Mesothelial cell of epicardium (in vitro differentiated cells): ENCODE results near the gene NUPR1. TPM values are rescaled to one million over a fixed set of nuclear protein-coding genes. Genes with fewer than 3 reads are reported as not detected.

Source experiments
- DNase-seq, 2 experiments: peaks; one replicate each; pipeline ENCODE4 v3.0.0; 2021; ENCODE audit warnings: low spot score in 2 of 2; ENCODE audit not compliant: unreplicated experiment in 2 of 2
- H3K27ac Mint-ChIP-seq: 2 replicates; pipeline ENCODE4 v1.8.0; 2021; ENCODE audit warnings: mixed read lengths
- H3K27me3 Mint-ChIP-seq: 2 replicates; pipeline ENCODE4 v1.8.0; 2021; ENCODE audit warnings: low read depth, mixed read lengths
- H3K36me3 Mint-ChIP-seq: 2 replicates; pipeline ENCODE4 v1.8.0; 2021; ENCODE audit warnings: mixed read lengths
- H3K4me1 Mint-ChIP-seq: 2 replicates; pipeline ENCODE4 v1.8.0; 2021; ENCODE audit warnings: mixed read lengths
- H3K4me3 Mint-ChIP-seq: 2 replicates; pipeline ENCODE4 v1.8.0; 2021; ENCODE audit warnings: mild to moderate bottlenecking, moderate library complexity, mixed read lengths
- H3K9me3 Mint-ChIP-seq: 2 replicates; pipeline ENCODE4 v1.8.0; 2021; ENCODE audit warnings: mixed read lengths
- total RNA-seq: library from RNA; stranded (reverse); gene quantifications from 3 replicates; pipeline ENCODE4 v1.2.1, GENCODE V29; 2021
- TF ChIP-seq, protein P1 (sequence below): fragments of 200-600 bp; sonication (generic); IDR thresholded peaks from one replicate; pipeline ENCODE4 v1.5.0; 2021; ENCODE audit warnings: antibody characterized with exemption; ENCODE audit not compliant: unreplicated experiment

NUPR1 gene
- total RNA-seq, 1 donor from 2014 or later, result 12.3 TPM

DNA sequence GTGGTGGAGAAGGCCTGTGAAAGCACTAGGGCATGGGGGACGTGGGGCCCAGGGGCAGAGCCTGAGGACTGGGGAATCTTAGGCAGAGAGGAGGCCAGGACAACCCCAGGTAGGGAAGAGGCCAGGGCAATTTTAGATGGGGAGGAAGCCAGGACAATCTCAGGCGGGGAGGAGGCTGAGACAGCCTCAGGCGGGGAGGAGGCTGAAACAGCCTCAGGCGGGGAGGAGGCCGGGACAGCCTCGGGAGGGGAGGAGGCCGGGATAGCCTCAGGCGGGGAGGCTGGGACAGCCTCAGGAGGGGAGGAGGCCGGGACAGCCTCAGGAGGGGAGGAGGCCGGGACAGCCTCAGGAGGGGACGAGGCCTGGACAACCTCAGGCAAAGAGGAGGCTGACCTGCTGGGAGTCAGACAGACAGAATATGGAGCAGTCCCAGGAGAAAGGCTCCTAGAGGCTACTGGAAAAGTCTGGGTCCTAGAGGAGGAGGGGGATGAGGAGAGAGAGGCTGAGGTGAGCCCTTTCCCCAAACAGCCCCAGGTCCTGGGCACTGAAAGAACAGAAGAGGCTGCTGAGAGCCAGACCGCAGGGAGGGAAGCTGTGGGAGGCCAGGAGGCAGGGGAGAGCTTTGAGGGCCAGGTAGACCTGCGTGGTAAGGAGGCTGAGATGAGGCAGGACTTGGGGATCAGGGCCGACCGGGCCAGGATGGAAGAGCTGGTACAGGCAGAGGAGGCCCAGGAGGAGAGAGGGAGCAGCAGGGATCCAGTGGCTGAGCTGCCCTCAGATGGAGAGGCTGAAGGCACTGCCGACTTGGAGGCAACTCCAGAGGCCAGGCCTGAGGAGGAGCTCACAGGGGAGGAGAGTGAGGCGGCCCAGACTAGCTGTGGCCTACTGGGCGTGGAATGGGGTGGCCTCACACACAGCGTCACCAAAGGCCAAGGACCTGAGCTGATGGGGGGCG is 42.7 kb downstream of the NUPR1 start:
- Mint-ChIP-seq H3K27ac (no peak overlapping the region), H3K4me1 (no peaks in the 10 kb centered on the region), H3K9me3 (no peaks in the 10 kb centered on the region), H3K36me3 (no peaks in the 10 kb centered on the region), H3K27me3 (no peaks in the 10 kb centered on the region), H3K4me3 (no peak overlapping the region)
- TF ChIP-seq, protein P1, sequence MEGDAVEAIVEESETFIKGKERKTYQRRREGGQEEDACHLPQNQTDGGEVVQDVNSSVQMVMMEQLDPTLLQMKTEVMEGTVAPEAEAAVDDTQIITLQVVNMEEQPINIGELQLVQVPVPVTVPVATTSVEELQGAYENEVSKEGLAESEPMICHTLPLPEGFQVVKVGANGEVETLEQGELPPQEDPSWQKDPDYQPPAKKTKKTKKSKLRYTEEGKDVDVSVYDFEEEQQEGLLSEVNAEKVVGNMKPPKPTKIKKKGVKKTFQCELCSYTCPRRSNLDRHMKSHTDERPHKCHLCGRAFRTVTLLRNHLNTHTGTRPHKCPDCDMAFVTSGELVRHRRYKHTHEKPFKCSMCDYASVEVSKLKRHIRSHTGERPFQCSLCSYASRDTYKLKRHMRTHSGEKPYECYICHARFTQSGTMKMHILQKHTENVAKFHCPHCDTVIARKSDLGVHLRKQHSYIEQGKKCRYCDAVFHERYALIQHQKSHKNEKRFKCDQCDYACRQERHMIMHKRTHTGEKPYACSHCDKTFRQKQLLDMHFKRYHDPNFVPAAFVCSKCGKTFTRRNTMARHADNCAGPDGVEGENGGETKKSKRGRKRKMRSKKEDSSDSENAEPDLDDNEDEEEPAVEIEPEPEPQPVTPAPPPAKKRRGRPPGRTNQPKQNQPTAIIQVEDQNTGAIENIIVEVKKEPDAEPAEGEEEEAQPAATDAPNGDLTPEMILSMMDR, result no peak
- no peak for DNase-seq

DNA sequence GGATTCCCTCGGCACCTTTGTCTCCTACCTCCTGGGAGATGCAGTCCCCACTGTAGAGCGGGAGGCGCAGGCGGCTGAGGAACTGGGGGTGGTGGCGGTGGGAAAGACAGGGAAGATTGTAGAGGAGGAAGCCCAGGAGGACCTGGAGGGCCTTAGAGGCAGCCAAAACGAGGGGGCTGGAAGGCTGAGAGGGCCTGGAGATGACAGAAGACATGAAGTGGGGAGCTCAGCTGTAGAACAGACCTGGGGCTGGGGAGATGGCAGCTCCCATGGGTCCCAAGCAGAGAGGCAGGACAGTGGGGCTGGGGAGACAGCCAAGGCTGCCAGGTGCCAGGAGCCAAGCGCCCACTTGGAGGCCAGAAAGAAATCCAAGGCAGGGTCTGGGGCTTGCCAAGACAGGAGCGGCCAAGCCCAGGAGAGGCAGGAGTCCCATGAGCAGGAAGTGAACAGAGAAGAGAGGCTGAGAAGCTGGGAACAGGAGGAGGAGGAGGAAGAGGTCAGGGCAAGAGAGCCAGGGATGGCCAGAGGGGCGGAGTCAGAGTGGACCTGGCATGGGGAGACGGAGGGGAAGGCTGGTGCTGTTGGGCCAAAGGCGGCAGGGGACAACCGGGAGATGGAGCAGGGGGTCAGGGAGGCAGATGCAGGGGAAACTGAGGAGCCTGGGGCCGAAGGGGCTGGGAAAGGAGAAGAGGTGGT is 43.5 kb downstream of the NUPR1 start:
- Mint-ChIP-seq H3K27ac (no peak overlapping the region), H3K4me3 (no peak overlapping the region), H3K9me3 (no peaks in the 10 kb centered on the region), H3K27me3 (no peaks in the 10 kb centered on the region), H3K36me3 (no peaks in the 10 kb centered on the region), H3K4me1 (no peaks in the 10 kb centered on the region)
- TF ChIP-seq, protein P1, result no peak
- DNase-seq, result no peak

DNA sequence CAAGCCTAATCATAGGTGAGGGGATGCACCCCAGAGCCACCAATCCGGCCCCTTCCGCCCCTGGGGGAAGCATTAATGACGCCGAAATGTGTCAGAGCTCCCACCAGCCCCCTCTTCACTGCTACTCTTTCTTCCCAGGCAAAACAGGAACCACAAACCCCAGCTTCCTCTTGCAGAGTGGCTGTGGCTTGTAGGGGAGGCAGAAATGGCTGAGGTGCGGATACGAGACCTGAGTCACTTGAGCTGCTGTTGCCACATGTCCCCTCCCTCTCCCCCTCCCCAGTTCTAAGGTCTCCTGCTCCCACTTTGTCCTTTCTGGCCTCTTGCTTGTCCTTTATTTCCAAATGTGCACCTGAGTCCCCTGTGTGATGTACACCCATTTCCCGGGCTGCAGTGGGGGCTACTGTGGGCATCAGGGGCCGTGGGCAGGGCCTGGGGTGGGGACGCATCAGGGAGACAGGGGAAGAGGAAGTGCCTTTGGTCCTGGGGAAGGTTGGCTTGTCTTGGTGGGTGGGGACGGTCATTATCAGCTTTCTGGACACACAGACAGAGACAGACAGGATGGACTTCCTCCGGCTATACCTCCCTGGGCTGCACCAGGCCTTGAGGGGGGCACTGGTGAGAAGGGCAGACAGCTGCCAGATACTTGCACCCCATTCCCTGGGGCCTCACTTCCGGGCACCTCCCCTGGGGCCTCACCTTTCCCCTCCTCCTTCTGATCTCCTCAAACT is 44.5 kb downstream of the NUPR1 start, which contains the start of gene APOBR:
TSS of gene APOBR (plus strand) at position 523 of the 731 bp plus-strand sequence. CDS start at position 562, 39 bp downstream.
- Mint-ChIP-seq H3K4me1 (no peaks in the 10 kb centered on the region), H3K9me3 (no peaks in the 10 kb centered on the region), H3K4me3 (no peak within 1 kb of the TSS), H3K27me3 (no peaks in the 10 kb centered on the region), H3K36me3 (no peaks in the 10 kb centered on the region), H3K27ac (no peak within 1 kb of the TSS)
- DNase-seq, result no peak
- TF ChIP-seq, protein P1, result no peak

DNA sequence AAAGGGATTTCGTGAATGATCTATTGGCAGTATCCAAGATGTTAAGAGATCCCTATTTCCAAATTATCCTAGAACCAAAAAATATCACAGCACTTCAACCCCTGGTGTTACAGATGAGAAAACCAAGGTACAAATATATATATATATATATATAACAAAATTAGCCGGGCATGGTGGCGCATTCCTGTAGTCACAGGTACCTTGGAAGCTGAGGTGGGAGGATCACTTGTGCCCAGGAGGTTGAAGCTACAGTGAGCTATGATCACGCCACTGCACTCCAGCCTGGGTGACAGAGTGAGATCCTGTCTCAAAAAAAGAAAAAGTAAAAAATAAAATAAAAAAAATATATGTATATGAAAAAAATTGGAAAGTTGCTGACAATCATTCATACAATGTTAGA is 46.3 kb downstream of the NUPR1 start:
- peaks cover 7% of the 10 kb centered on the region for H3K36me3 Mint-ChIP-seq
- H3K9me3 Mint-ChIP-seq, result no peaks in the 10 kb centered on the region
- H3K4me1 Mint-ChIP-seq, result no peaks in the 10 kb centered on the region
- H3K27ac Mint-ChIP-seq, result peak overlapping the region; percentile 99
- peak overlapping the region; percentile 96 for H3K4me3 Mint-ChIP-seq
- DNase-seq, result no peak
- TF ChIP-seq, protein P1, result no peak
- H3K27me3 Mint-ChIP-seq, result no peaks in the 10 kb centered on the region

DNA sequence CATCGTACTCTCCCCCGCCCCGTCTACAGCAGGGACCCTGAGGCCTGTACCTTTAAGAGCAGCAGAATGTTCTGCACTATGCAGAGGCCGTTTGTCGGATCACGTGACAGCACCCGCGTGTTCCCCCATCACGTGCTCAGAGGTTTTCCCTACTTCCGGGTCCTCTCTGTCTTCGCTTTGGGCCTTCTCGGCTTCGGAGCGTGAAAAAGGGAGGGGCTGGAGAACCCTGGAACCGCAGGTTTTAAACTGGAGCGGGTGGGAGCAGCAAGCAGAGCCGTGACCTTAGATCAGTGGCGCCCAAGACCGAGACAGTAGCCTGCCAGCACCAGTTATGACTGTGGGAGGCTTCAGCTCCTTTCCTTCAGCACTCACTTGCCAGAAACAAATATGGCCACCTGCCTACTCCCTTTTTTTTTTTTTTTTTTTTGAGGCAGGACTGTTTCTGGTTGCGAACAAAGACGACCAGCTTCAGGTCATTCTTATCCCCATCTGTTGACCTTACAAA is 46.8 kb downstream of the NUPR1 start, which contains the start of gene CLN3:
TSS of gene CLN3 (minus strand) at position 105 of the 505 bp plus-strand sequence. CDS start 315 bp downstream, outside the sequence.
- no peaks in the 10 kb centered on the region for H3K4me1 Mint-ChIP-seq
- TF ChIP-seq, protein P1, result no peak
- no peaks in the 10 kb centered on the region for H3K9me3 Mint-ChIP-seq
- peak within 1 kb of the TSS; percentile 99 for H3K27ac Mint-ChIP-seq
- no peaks in the 10 kb centered on the region for H3K27me3 Mint-ChIP-seq
- peak; percentile 69 to 83 for DNase-seq
- peaks cover 11% of the 10 kb centered on the region for H3K36me3 Mint-ChIP-seq
- peak within 1 kb of the TSS; percentile 96 for H3K4me3 Mint-ChIP-seq
